H9 (cell line): Measurements from ENCODE around the gene YAF2. TPM values are rescaled to one million over a fixed set of nuclear protein-coding genes. Genes with fewer than 3 reads are reported as not detected.

Experiments used
- DNase-seq: peaks from one replicate; pipeline ENCODE4 v3.0.0-alpha.2; 2017
- H2AFZ ChIP-seq: one replicate; pipeline ENCODE4 v1.6.1; 2013; ENCODE audit warnings: mild to moderate bottlenecking, low read length, control low read depth, moderate library complexity
- H2AK5ac ChIP-seq: 2 replicates; pipeline ENCODE4 v1.6.1; 2013; ENCODE audit warnings: low read length, control low read depth, mixed read lengths; ENCODE audit not compliant: insufficient read length
- H2BK120ac ChIP-seq: one replicate; pipeline ENCODE4 v1.6.1; 2013; ENCODE audit warnings: low read depth, mild to moderate bottlenecking, low read length, control low read depth, inconsistent platforms; ENCODE audit not compliant: poor library complexity, severe bottlenecking
- H2BK12ac ChIP-seq: 2 replicates; pipeline ENCODE4 v1.6.1; 2013; ENCODE audit warnings: low read length, control low read depth, mixed read lengths, low read depth; ENCODE audit not compliant: insufficient read length
- H2BK15ac ChIP-seq: 2 replicates; pipeline ENCODE4 v1.6.1; 2013; ENCODE audit warnings: low read depth, low read length, control low read depth
- H2BK20ac ChIP-seq: one replicate; pipeline ENCODE4 v1.6.1; 2013; ENCODE audit warnings: low read depth, mild to moderate bottlenecking, low read length, control low read depth, inconsistent platforms; ENCODE audit not compliant: poor library complexity, severe bottlenecking
- H2BK5ac ChIP-seq: 2 replicates; pipeline ENCODE4 v1.6.1; 2013; ENCODE audit warnings: low read length, control low read depth, mixed read lengths; ENCODE audit not compliant: insufficient read length
- H3K14ac ChIP-seq: 2 replicates; pipeline ENCODE4 v1.6.1; 2013; ENCODE audit warnings: low read length, control low read depth; ENCODE audit not compliant: insufficient read depth
- H3K18ac ChIP-seq: 2 replicates; pipeline ENCODE4 v1.6.1; 2013; ENCODE audit warnings: low read depth, mild to moderate bottlenecking, mixed read lengths, low read length, control low read depth; ENCODE audit not compliant: insufficient read length
- H3K23ac ChIP-seq: 2 replicates; pipeline ENCODE4 v1.6.1; 2013; ENCODE audit warnings: low read length, control low read depth, mixed read lengths, low read depth; ENCODE audit not compliant: insufficient read length
- H3K23me2 ChIP-seq: 2 replicates; pipeline ENCODE4 v1.6.1; 2013; ENCODE audit warnings: low read depth, mild to moderate bottlenecking, mixed read lengths, low read length, control low read depth; ENCODE audit not compliant: insufficient read length, poor library complexity, severe bottlenecking
- H3K27ac ChIP-seq: 2 replicates; pipeline ENCODE4 v1.5.1; 2013; ENCODE audit warnings: low read length, control low read depth, mixed read lengths, low read depth; ENCODE audit not compliant: insufficient read length
- H3K27me3 ChIP-seq: 2 replicates; pipeline ENCODE4 v1.6.1; 2013; ENCODE audit warnings: low read length, control low read depth, inconsistent platforms; ENCODE audit not compliant: insufficient read depth
- H3K4ac ChIP-seq: 2 replicates; pipeline ENCODE4 v1.6.1; 2013; ENCODE audit warnings: low read depth, mild to moderate bottlenecking, control low read depth, inconsistent platforms, low read length, moderate library complexity
- H3K4me1 ChIP-seq: 2 replicates; pipeline ENCODE4 v1.6.1; 2013; ENCODE audit warnings: low read length, control low read depth, inconsistent platforms; ENCODE audit not compliant: insufficient read depth
- H3K4me2 ChIP-seq: 2 replicates; pipeline ENCODE4 v1.6.1; 2013; ENCODE audit warnings: low read length, control low read depth, mixed read lengths; ENCODE audit not compliant: insufficient read length, insufficient read depth
- H3K56ac ChIP-seq: 2 replicates; pipeline ENCODE4 v1.6.1; 2013; ENCODE audit warnings: low read depth, mild to moderate bottlenecking, mixed read lengths, low read length, control low read depth; ENCODE audit not compliant: insufficient read length
- H3K79me1 ChIP-seq: 2 replicates; pipeline ENCODE4 v1.6.1; 2013; ENCODE audit warnings: low read depth, mild to moderate bottlenecking, moderate library complexity, low read length, control low read depth, inconsistent platforms; ENCODE audit not compliant: insufficient read depth, poor library complexity, severe bottlenecking
- H3K79me2 ChIP-seq: 2 replicates; pipeline ENCODE4 v1.6.1; 2013; ENCODE audit warnings: low read length, control low read depth, inconsistent platforms; ENCODE audit not compliant: insufficient read depth
- H3K9ac ChIP-seq: 2 replicates; pipeline ENCODE4 v1.6.1; 2013; ENCODE audit warnings: low read length, control low read depth, mixed read lengths; ENCODE audit not compliant: insufficient read length; ENCODE audit errors: extremely low read depth
- H3K9me3 ChIP-seq: one replicate; pipeline ENCODE4 v1.6.1; 2013; ENCODE audit warnings: low read depth, low read length, inconsistent platforms; ENCODE audit not compliant: control insufficient read depth
- H3T11ph ChIP-seq: one replicate; pipeline ENCODE4 v1.6.1; 2013; ENCODE audit warnings: mild to moderate bottlenecking, low read length, control low read depth, inconsistent platforms
- H4K20me1 ChIP-seq: one replicate; pipeline ENCODE4 v1.6.1; 2013; ENCODE audit not compliant: control insufficient read depth, insufficient read length, insufficient read depth
- H4K5ac ChIP-seq: 2 replicates; pipeline ENCODE4 v1.6.1; 2013; ENCODE audit warnings: low read depth, mild to moderate bottlenecking, mixed read lengths, low read length, control low read depth; ENCODE audit not compliant: insufficient read length
- H4K8ac ChIP-seq: replicated peaks from 2 replicates; pipeline ENCODE4 v1.6.1; 2013; ENCODE audit warnings: low read length, control low read depth, mixed read lengths, low read depth; ENCODE audit not compliant: insufficient read length
- H4K91ac ChIP-seq: 2 replicates; pipeline ENCODE4 v1.6.1; 2013; ENCODE audit warnings: low read depth, mild to moderate bottlenecking, moderate library complexity, mixed read lengths, low read length, control low read depth; ENCODE audit not compliant: insufficient read length
- H3K27ac Mint-ChIP-seq, 3 experiments: 2 replicates in 2 of 3; 3 replicates in 1 of 3; pipeline ENCODE4 v1.8.0; 2020 to 2021; ENCODE audit warnings: mixed read lengths in 3 of 3, mild to moderate bottlenecking in 1 of 3, moderate library complexity in 1 of 3
- H3K27me3 Mint-ChIP-seq: 2 replicates; pipeline ENCODE4 v1.8.0; 2021; ENCODE audit warnings: low read depth, mild to moderate bottlenecking, moderate library complexity, mixed read lengths
- H3K36me3 Mint-ChIP-seq, 3 experiments: 2 replicates in 2 of 3; 3 replicates in 1 of 3; pipeline ENCODE4 v1.8.0; 2020 to 2021; ENCODE audit warnings: low read depth in 3 of 3, mixed read lengths in 3 of 3; ENCODE audit not compliant: insufficient read depth in 1 of 3
- H3K4me1 Mint-ChIP-seq, 2 experiments: 2 replicates each; pipeline ENCODE4 v1.8.0; 2020; ENCODE audit warnings: mixed read lengths in 2 of 2
- H3K4me3 Mint-ChIP-seq, 2 experiments: 2 replicates in 1 of 2; 3 replicates in 1 of 2; pipeline ENCODE4 v1.8.0; 2020 to 2021; ENCODE audit warnings: mild to moderate bottlenecking in 2 of 2, mixed read lengths in 2 of 2, moderate library complexity in 1 of 2
- H3K9me3 Mint-ChIP-seq, 2 experiments: 2 replicates in 1 of 2; 3 replicates in 1 of 2; pipeline ENCODE4 v1.8.0; 2020; ENCODE audit warnings: mild to moderate bottlenecking in 2 of 2, mixed read lengths in 2 of 2, moderate library complexity in 1 of 2
- CTCF ChIP-seq: fragments of 200-600 bp; sonication (generic); conservative IDR thresholded peaks from 3 replicates; pipeline ENCODE4 v1.8.0; 2021; ENCODE audit warnings: antibody characterized with exemption, mild to moderate bottlenecking
- WGBS: extraction: QIAGEN DNeasy Blood & Tissue Kit; methylation state at CpG from one replicate; pipeline ENCODE4 v1.1.7; 2013; ENCODE audit warnings: missing lambda C conversion rate, low lambda C conversion rate, mixed read lengths; ENCODE audit not compliant: insufficient read length; ENCODE audit errors: extremely low coverage; 5-methylcytosine and 5-hydroxymethylcytosine counted together
- total RNA-seq: library from RNA; stranded (reverse); gene quantifications from 2 replicates; pipeline ENCODE4 v1.2.1, GENCODE V29; 2021

YAF2 gene
- total RNA-seq, 1 experiment from 2014 or later: 1.9 TPM

- no peak overlapping the region for H4K8ac ChIP-seq
- no peaks in the 10 kb centered on the region for H3K79me1 ChIP-seq
- DNase-seq: no peak
- H3K9ac ChIP-seq: no peak overlapping the region
- Mint-ChIP-seq H3K27ac (no peak overlapping the region), H3K9me3 (no peaks in the 10 kb centered on the region), H3K4me3 (no peak overlapping the region), H3K36me3 (no peaks in the 10 kb centered on the region), H3K27me3 (peaks cover 17% of the 10 kb centered on the region), H3K4me1 (no peaks in the 10 kb centered on the region)
- no peak overlapping the region for H2BK20ac ChIP-seq
- no peak overlapping the region for H2BK120ac ChIP-seq
- no peaks in the 10 kb centered on the region for H3K27me3 ChIP-seq
- H2BK5ac ChIP-seq: no peak overlapping the region
- H3T11ph ChIP-seq: no peak overlapping the region
- H4K5ac ChIP-seq: no peak overlapping the region
- H3K4me1 ChIP-seq: no peaks in the 10 kb centered on the region
- H2AK5ac ChIP-seq: no peak overlapping the region
- no peak overlapping the region for H2AFZ ChIP-seq
- no peak overlapping the region for H3K4me2 ChIP-seq
- no peak overlapping the region for H2BK15ac ChIP-seq
- no CpG with 5 or more reads among the region's 1 CpG for WGBS
- H3K4ac ChIP-seq: no peak overlapping the region
- no peaks in the 10 kb centered on the region for H3K9me3 ChIP-seq
- no peaks in the 10 kb centered on the region for H3K79me2 ChIP-seq
- no peak overlapping the region for H3K23ac ChIP-seq
- no peaks in the 10 kb centered on the region for H3K23me2 ChIP-seq
- no peak overlapping the region for H3K14ac ChIP-seq
- no peak overlapping the region for H3K18ac ChIP-seq
- no peak overlapping the region for H4K91ac ChIP-seq
- no peak overlapping the region for H3K56ac ChIP-seq
- no peak overlapping the region for H2BK12ac ChIP-seq
- TF ChIP-seq CTCF: no peak
- no peak overlapping the region for H3K27ac ChIP-seq
- no peaks in the 10 kb centered on the region for H4K20me1 ChIP-seq
These were observed 46.1 kb upstream of the YAF2 start for GRCh38 chr12:42284157-42284556.
